SU-DHL-6 (cell line): ENCODE data around the gene SGCD.

Experiments used
- H2AFZ ChIP-seq: fragments of 200-600 bp; sonication (generic); 2 replicates; pipeline ENCODE4 v1.6.1; 2014; ENCODE audit warnings: low read depth, mild to moderate bottlenecking, moderate library complexity, mixed read lengths, antibody characterized with exemption, low read length; ENCODE audit not compliant: severe bottlenecking
- H3F3A ChIP-seq: fragments of 200-600 bp; shearing (Covaris generic); 2 replicates; pipeline ENCODE4 v1.6.0; 2016; ENCODE audit warnings: antibody characterized with exemption, mild to moderate bottlenecking; ENCODE audit not compliant: insufficient read depth
- H3K27ac ChIP-seq: fragments of 200-600 bp; sonication (generic); 2 replicates; pipeline ENCODE4 v1.5.1; 2016; ENCODE audit warnings: low read depth, mild to moderate bottlenecking, low read length, moderate library complexity, mixed read lengths
- H3K27me3 ChIP-seq: fragments of 200-600 bp; sonication (generic), shearing (Covaris generic); 2 replicates; pipeline ENCODE4 v1.6.0; 2014; ENCODE audit warnings: mild to moderate bottlenecking, low read length
- H3K36me3 ChIP-seq: fragments of 200-600 bp; sonication (generic); 2 replicates; pipeline ENCODE4 v1.6.1; 2014; ENCODE audit warnings: mild to moderate bottlenecking, low read length, mixed read lengths
- H3K4me2 ChIP-seq: fragments of 300-600, 200-600 bp; shearing (Covaris generic), sonication (generic); 2 replicates; pipeline ENCODE4 v1.6.0; 2014; ENCODE audit warnings: low read length, low read depth, mild to moderate bottlenecking; ENCODE audit not compliant: poor library complexity, severe bottlenecking
- H3K4me3 ChIP-seq: fragments of 200-600 bp; sonication (generic); 2 replicates; pipeline ENCODE4 v1.5.1; 2014; ENCODE audit warnings: antibody characterized with exemption, low read length, mild to moderate bottlenecking, mixed read lengths; ENCODE audit not compliant: insufficient read depth, poor library complexity, severe bottlenecking
- H3K79me2 ChIP-seq: fragments of 200-600 bp; sonication (generic); 2 replicates; pipeline ENCODE4 v1.6.1; 2014; ENCODE audit warnings: mild to moderate bottlenecking, low read length, moderate library complexity; ENCODE audit not compliant: insufficient read depth
- H3K9ac ChIP-seq: fragments of 200-600 bp; sonication (generic); 2 replicates; pipeline ENCODE4 v1.7.0; 2014; ENCODE audit warnings: mild to moderate bottlenecking, low read length
- H3K9me2 ChIP-seq: fragments of 200-600 bp; sonication (generic); replicated peaks from 2 replicates; pipeline ENCODE4 v1.6.1; 2014; ENCODE audit warnings: low read length; ENCODE audit not compliant: insufficient read depth
- H3K9me3 ChIP-seq: fragments of 200-600 bp; sonication (generic); 2 replicates; pipeline ENCODE4 v1.6.1; 2014; ENCODE audit warnings: low read length, mixed read lengths; ENCODE audit not compliant: insufficient read depth
- H4K20me1 ChIP-seq: fragments of 200-600 bp; sonication (generic); 2 replicates; pipeline ENCODE4 v1.6.1; 2014; ENCODE audit warnings: low read depth, mild to moderate bottlenecking, antibody characterized with exemption, low read length, moderate library complexity, mixed read lengths
- EZH2phosphoT487 ChIP-seq: fragments of 200-600 bp; sonication (generic), shearing (Covaris generic); conservative IDR thresholded peaks from 2 replicates; pipeline ENCODE4 v1.6.1; 2018; ENCODE audit warnings: mild to moderate bottlenecking, antibody characterized with exemption, low read length, moderate library complexity, mixed read lengths
- TF ChIP-seq, protein P1 (sequence below): fragments of 200-600 bp; sonication (generic); IDR thresholded peaks from one replicate; pipeline ENCODE4 v1.5.1; 2017; ENCODE audit warnings: antibody characterized with exemption, mild to moderate bottlenecking, low read length, moderate library complexity; ENCODE audit not compliant: insufficient read depth, poor library complexity, severe bottlenecking

The SGCD gene

DNA sequence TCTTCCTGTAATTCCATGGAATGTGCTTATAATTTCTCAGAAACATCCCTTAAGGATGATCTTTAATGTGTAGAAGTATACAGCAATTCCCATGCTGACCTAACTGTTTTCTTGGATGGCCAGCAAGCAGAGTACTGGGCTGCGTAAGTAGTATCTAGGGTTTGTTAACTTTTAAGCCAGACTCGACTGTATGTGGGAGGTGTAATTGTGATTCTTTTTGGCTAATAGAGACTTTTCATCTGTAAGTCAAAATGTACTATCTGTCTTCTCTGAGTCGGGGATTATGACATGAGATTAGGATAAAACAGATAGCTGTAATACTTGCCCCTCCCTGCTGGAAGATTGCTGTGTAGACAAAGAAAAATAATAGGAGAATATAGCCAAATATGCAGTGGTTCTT lies 169.3 kb downstream of the SGCD start:
- H3K27me3 ChIP-seq: no peaks in the 10 kb centered on the region
- no peak overlapping the region for H3K9ac ChIP-seq

DNA sequence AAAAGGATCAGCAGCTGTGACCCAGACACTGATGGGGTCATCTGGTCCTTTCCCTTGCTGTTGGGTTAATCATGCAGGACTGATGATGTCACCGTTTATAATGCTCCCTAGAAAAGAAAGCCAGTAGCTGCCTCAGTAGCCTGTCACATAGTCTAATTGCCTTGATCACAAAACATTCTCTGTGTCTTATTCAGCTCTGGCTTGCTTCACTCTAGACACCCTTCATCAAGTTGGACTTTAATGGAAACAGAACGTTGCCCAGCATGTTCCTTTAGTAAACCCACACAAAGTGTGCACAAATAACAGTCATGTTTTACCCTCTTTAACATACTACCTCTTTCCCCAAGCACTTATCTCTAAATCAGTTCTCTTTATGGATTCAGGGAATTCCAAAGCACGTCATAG lies 170.8 kb downstream of the SGCD start:
- TF ChIP-seq EZH2phosphoT487: no peak
- TF ChIP-seq, protein P1, sequence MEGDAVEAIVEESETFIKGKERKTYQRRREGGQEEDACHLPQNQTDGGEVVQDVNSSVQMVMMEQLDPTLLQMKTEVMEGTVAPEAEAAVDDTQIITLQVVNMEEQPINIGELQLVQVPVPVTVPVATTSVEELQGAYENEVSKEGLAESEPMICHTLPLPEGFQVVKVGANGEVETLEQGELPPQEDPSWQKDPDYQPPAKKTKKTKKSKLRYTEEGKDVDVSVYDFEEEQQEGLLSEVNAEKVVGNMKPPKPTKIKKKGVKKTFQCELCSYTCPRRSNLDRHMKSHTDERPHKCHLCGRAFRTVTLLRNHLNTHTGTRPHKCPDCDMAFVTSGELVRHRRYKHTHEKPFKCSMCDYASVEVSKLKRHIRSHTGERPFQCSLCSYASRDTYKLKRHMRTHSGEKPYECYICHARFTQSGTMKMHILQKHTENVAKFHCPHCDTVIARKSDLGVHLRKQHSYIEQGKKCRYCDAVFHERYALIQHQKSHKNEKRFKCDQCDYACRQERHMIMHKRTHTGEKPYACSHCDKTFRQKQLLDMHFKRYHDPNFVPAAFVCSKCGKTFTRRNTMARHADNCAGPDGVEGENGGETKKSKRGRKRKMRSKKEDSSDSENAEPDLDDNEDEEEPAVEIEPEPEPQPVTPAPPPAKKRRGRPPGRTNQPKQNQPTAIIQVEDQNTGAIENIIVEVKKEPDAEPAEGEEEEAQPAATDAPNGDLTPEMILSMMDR: no peak
- Histone ChIP-seq H3K9me2 (no peaks in the 10 kb centered on the region), H3K4me2 (no peak overlapping the region), H3K79me2 (no peaks in the 10 kb centered on the region), H4K20me1 (no peaks in the 10 kb centered on the region), H3F3A (no peaks in the 10 kb centered on the region), H3K27ac (no peak overlapping the region), H3K36me3 (no peaks in the 10 kb centered on the region), H3K9me3 (no peaks in the 10 kb centered on the region), H3K9ac (no peak overlapping the region), H3K27me3 (no peaks in the 10 kb centered on the region), H2AFZ (no peak overlapping the region), H3K4me3 (no peak overlapping the region)

More for the DNA sequence above, 169.3 kb downstream of the SGCD start:
- Histone ChIP-seq H4K20me1 (no peaks in the 10 kb centered on the region), H3K4me3 (no peak overlapping the region), H3K9me2 (no peaks in the 10 kb centered on the region), H3K9me3 (no peaks in the 10 kb centered on the region), H3K79me2 (no peaks in the 10 kb centered on the region), H2AFZ (no peak overlapping the region), H3F3A (no peaks in the 10 kb centered on the region), H3K27ac (no peak overlapping the region), H3K36me3 (no peaks in the 10 kb centered on the region), H3K4me2 (no peak overlapping the region)
- TF ChIP-seq, protein P1: no peak
- TF ChIP-seq EZH2phosphoT487: no peak

DNA sequence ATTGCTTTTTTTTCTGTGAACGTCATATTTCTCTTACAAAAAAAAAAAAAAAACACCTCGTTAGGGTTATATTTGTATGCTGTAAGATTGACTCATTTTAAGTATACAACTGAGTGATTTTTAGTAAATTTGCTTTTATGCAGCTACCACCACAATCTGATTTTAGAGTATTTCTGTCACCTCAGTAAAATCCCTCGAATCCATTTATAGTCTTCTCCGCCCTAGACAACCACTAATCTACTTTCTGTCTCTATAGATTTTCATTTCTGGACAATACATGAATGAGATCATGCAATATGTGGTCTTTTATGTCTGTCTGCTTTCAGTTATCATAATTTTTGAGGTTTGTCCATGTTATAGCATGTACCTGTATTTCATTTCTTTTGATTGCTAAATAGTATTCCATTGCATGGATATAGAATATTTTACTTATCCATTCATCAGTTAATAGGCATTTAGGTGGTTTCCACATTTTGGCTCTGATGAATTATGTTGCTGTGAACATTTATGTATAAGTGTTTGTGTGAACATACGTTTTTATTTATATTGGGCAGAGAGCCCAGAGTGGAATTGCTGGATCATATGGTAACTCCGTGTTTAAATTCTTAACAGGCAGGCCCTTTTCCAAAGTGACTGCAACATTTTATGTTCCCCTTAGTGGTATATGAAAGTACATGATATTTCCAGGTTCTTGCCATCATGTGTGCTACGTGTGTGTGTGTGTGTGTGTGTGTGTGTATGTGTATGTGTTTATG lies 171.4 kb downstream of the SGCD start:
- no peaks in the 10 kb centered on the region for H3K36me3 ChIP-seq
- H3K4me2 ChIP-seq: no peak overlapping the region
- H3K9ac ChIP-seq: no peak overlapping the region
- H2AFZ ChIP-seq: no peak overlapping the region
- TF ChIP-seq, protein P1: no peak
- TF ChIP-seq EZH2phosphoT487: no peak
- no peaks in the 10 kb centered on the region for H3K79me2 ChIP-seq
- H3K27me3 ChIP-seq: no peaks in the 10 kb centered on the region
- no peaks in the 10 kb centered on the region for H3F3A ChIP-seq
- H3K27ac ChIP-seq: no peak overlapping the region
- H3K9me3 ChIP-seq: no peaks in the 10 kb centered on the region
- no peaks in the 10 kb centered on the region for H4K20me1 ChIP-seq
- H3K4me3 ChIP-seq: no peak overlapping the region
- H3K9me2 ChIP-seq: no peaks in the 10 kb centered on the region
